GM18508 (cell line): ENCODE measurements around the gene GRK5.

Experiments
- ATAC-seq: cut with Tn5 transposase; IDR thresholded peaks from one replicate; pipeline ENCODE4 v1.9.1; 2021; ENCODE audit warnings: moderate number of reproducible peaks; ENCODE audit not compliant: insufficient read depth, unreplicated experiment

Gene GRK5

GRCh38 chr10:119446441-119447277 lies 239.3 kb downstream of the GRK5 start:
- ATAC-seq, result no peak

DNA sequence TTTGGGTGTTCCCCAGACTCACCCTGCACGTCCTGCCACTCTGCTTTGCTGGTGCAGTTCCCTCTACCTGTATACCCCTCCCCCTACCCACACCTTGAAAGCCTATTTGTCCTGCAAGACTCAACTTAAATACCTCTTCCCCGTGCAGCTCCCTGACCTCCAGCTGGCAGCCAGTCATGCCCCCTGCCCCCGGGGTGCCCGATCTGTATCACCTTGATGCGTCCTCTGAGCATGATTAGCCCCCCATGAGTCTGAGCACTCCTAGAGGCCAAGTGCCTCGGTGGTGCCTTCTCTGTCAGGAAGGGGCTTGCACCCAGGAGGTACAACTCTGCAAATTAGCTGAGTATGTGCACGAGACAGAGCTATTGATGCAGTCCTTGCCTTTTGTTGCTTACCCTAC lies 240.1 kb downstream of the GRK5 start:
- no peak for ATAC-seq

GRCh38 chr10:119447823-119448546 lies 240.6 kb downstream of the GRK5 start:
- ATAC-seq, result no peak

DNA sequence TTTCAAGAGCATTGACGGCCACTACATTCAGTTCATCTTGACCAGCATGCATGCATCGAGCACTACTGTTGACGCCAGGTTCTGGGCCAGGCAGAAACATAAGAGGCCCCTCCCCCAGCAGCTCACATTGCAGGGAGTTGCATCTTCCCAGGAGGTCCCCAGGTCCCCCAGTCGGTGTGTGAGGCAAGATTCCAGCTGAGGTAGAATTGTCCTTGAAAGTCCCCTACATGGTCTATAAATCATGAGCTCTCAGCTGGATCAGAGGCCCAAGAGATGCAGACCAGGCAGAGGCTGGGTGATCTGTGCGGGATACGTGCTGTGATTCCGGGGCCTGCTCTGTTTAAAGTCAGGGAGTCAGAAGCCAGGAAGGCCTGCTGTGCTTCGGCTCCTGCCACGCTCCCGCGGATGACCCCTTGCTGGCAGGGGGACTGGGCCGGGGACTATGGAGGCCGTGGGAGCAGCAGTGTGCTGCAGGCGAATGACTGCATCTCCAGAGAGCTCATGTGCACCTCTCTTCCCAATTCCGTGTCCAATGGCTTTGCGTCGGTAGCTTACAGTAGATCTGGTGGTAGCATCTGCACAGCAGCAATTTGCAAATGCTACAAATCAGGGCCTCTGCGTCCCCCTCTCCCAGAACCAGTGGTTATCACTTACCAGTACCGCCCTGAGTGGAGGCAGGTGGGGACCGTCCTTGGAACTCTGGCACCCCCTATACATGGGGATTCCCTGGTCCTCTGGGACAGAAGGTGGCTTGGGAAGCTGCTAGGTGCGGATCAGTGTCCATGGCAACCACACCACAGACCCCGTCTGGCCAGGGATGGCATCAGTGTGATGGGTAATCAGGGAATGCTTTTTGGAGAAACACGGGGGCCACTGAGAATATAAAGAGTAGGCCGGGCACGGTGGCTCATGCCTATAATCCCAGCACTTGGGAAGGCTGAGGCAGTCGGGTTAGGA lies 241.5 kb downstream of the GRK5 start:
- no peak for ATAC-seq

DNA sequence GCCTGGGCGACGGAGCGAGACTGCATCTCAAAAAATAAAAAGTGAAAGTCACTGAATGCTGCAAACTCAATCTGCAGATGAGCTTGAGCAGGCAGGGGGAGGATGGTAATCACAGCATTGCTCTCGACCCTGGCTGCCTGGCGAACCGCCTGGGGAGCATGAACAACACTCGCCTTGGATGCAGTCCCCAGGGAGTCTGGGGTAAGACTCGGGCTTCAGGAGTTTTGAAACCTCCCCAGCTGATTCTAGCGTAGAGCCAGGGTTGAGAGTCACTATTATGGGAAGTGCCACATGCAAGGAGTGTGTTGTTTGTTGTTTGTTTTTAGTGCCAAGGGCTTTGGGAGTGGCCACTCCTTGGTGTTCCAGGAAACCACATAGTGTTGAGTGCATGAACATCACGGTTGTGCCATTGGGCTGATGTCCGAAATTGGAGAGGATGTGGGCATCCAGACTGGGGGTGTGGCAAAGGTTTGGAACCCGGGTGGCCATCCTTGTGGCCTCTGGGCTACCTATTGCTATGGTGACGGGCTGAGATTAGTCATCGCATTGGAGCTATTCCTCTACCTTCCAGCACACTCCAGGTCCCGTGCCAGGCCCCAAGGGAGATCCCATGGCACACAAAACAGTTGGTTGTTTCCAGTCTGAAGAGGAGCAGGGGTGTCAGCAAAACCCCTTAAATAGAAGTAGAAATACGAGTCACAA lies 242.5 kb downstream of the GRK5 start:
- ATAC-seq, result no peak

DNA sequence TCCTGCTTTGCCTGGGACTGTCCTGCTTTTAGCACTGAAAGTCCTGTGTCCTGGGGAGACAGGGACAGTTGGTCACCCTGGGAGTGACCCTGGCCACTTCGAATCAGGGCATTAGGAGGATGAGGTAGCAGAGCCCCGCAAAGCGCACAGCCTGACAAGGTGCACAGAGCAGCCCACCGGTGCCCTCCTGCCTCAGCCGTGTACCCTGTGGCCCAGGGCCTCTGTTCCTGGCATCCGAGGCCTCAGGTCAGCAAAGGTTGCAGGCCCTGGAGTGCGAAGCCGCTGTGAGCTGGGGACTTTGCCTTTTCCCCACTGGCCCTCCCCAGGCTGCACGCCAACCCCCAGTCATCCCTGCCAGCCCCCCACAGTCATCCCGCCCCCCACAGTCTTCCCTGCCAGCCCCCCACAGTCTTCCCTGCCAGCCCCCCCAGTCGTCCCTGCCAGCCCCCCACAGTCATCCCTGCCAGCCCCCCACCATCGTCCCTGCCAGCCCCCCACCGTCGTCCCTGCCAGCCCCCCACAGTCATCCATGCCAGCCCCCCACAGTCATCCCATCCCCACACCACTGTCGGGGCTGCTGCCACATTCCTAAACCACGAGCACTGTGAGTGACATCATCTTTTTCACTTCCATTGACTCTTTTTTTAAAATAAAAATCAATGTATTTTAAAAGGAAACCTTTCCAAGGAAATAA lies 243.4 kb downstream of the GRK5 start:
- no peak for ATAC-seq

GRCh38 chr10:119451300-119451896 lies 244.0 kb downstream of the GRK5 start:
- no peak for ATAC-seq

DNA sequence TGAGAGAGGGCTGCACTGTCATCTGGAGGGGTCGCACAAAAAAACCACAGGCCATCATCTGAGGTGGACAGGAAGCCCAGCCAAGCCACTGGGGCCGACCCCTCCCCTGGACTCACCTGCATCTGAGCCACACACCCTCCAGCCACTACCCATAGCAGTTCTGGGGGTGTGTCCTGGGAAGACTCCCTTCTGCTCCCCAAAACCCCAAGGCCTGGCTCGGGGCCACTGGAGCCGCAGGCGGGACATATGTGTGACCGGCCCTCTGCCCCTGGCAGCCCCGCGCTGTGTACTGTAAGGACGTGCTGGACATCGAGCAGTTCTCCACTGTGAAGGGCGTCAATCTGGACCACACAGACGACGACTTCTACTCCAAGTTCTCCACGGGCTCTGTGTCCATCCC lies 245.0 kb downstream of the GRK5 start:
- ATAC-seq, result no peak

DNA sequence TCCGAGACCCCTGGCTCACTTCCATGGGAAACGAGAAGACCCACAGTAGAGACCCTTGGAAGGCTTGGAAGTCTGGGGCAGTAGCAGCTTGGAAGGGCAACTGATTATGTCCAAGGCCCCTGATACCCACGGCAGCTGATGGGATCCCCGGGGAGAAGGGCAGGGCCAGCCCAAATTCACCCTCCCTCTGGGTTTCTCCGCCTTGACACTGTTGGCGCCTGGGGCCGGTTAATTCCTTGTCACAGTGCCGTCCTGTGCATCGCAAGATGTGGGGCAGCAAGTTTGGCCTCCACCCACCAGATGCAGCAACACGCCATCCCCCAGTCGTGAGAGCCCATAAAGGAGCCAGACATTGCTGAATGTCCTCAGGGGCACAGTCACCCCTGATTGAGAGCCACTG lies 245.9 kb downstream of the GRK5 start:
- ATAC-seq, result no peak

DNA sequence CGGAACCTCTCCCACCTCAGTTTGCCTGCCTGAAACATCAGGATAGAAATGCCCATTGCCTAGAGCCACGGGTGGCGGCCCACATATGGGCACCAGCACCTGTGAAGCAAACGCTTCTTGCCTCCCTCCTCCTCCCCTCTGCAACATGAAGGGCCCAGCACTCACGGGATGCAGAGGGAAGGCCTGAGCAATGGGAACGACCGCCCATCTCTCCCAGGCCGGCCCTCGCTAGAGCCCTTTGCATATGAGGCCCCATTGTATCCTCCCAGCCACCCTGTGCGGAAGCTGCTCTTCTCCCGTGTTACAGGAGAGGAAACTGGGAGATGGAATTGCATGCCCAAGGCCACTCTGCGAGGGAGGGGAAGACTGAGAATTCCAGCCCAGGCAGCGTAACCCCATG lies 246.9 kb downstream of the GRK5 start:
- no peak for ATAC-seq

DNA sequence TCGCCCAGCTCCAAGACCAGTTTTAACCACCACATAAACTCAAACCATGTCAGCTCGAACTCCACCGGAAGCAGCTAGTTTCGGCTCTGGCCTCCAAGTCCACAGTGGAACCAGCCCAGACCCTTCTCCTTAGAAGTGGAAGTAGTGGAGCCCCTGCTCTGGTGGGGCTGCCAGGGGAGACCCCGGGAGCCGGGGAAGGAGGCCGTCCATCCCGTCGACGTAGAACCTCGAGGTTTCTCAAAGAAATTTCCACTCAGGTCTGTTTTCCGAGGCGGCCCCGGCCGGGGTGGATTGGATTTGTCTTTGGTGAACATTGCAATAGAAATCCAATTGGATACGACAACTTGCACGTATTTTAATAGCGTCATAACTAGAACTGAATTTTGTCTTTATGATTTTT lies 247.6 kb downstream of the GRK5 start:
- no peak for ATAC-seq

DNA sequence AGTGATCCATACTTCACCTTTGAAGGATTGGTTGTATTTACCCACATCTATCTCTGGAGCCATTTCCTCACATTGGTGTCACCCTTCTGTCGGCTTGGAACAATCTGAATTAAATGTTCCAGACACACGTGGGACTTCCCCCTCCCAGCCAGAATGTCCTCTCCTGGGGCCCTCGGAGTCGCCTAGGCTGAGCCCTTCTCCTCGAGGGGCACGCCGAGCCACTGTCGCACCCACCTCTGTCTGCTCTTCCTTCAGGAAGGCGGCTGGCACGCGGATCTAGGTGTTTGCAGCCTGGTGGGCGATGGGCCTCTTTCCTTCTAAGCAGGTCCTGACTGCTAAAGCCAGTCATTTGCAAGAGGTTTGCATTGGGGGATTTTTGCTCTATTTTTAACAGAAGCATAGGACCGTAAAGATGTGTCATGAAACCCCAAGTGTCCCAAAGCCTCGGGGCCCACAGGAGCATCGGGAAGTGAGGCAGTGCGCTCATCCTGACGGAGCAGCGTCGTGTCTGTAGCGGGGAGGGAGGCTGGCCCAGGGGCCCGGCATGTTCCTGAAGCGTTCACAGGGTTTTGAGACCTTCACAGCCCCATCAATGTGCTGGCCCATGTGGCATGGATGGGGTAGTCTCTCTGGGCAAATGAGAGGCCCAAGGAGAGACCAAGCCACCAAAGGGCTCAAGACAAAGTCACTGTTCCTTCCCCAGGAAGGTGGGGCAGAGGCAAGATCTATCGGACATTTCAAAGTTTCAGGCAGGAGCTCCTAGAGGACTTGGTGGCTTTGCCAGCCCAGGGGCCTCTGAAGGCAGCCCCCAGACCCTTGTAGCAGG lies 248.5 kb downstream of the GRK5 start:
- no peak for ATAC-seq

DNA sequence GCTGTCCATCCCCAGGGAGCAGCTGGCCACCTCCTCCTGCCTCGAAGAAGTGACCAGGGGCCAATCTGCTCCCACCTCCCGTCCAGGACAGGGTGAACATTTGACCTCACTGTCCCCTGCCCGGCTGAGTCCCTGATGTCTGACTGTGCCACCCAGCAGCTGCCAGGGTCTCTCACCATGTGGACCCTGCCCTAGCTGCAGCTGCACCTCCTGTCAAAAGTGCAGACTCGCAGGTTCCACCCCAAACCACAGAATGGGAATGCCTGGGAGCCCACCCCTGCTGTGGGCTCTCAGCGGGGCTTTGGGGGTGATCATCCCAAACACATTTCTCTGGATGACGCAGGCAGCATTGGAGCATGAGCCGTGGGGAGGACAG lies 249.1 kb downstream of the GRK5 start:
- no peak for ATAC-seq

DNA sequence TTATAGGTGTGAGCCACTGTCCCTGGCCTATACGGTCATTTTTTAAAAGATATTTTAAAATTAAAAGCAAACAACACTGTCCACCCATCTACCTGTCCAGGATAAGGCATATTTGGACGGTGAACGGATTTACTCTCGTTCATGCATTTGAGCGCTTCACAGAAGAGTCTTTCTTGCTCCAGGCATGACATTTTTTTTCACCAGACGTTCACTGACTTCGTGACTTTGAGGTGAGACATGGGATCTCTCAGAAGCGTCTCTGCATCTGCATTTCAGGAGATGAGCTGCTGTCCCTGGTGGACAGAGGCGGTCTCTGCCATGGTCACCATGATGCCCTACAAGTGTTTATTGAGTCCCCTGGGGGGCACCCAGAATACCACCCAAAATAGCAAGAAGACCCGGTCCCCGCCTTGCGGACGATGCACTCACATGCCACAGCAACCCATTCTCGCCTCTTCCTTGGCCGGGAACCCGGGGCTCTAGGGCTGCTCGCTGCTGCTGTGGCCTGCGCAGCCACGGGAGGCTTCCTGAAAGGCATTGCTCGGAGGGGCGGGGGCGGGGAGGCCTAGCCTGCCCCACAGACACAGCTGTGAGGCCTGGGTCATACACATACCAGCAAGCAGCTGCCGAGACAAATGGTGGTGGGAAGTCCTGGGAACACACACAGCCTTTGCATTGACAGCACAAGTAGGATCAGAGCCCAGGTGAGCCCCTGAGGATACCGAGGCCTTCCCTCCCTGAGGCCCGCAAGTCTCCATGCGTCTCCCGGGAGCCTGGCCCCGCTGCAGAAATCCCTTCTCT lies 250.8 kb downstream of the GRK5 start:
- ATAC-seq, result no peak

DNA sequence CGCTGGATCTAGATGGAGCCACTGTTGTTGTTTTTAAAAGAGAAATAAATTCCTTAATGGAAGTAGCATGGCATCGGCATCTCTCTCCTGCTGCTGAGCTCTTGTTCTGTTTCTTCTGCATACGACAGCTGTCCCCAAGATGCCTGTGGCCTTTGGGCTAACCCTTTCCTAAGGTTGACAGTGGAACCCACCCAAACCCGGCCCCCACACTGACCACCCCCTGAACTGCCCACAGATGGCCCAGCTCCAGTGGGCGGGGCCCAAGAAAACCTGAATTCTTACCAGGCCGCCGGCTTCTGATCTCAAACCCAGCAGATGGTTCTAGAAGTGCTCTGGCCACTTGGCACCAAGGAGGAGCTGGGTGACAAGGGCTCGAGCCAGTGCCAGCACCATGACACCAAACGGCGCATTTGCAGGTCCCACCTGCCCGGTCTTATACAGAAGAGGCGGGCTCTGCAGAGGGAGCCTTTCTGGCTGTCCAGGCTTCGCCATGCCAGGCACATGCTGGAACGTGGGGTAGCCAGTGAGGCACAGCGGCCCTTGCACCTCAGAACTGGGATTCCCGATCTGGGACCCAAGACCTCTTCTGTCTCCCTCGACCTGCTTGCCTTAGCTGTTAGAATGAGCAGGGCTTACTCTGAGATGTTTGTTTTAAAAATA lies 252.4 kb downstream of the GRK5 start:
- ATAC-seq, result no peak

DNA sequence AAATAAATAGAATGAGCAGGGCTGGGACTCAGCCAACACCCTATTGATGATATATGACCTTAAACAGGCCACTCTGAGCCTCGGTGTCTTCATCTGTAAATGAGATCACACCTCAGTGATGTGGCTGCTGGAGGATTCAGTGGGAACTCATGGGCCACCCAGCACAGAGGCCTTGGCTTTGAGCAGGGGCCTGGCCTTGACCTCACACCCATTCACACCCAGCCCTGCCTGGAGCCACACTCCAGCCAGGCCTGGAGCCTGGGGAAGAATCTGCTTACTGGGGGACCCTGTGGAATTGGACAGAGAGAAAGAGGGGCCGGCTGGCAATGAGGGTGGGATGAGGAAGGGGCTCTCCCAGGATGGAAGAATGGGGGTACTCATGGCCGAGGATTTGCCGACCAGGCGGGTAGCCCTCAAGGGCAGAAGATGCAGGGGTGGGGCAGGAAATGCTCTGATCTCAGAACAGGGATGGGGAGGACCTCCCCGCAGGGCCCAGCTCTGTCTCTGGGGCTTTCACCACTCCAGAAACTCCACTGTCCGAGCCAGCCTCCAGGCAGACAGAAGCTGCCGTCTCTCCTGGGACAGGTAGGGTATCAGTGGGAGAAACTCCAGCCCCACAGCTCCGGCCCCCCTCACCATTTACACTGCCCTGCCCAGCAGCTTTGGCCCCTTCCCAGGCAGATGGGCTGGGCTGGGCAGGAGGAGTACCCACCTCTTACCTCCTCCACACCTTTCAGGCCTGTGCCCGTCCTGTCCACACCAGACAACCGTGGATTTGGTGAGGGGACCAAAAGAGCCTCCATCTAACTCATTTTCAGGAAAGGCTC lies 253.2 kb downstream of the GRK5 start:
- ATAC-seq, result no peak
